Thymus (tissue), 14 donors: ENCODE measurements around the gene CLCN7. TPM values are rescaled to one million over a fixed set of nuclear protein-coding genes. Genes with fewer than 3 reads are reported as not detected.
A peak's percentile ranks its signal among the peaks of the same experiment; 100 is the strongest.

Experiments
- DNase-seq, 9 donors: peaks; one replicate each; pipeline ENCODE4 v3.0.0-alpha.2; 2013; ENCODE audit warnings: low spot score in 9 of 9, low read depth in 6 of 9, missing footprints in 1 of 9
- H3K27ac ChIP-seq, 2 donors: one replicate each; pipeline ENCODE4 v1.5.1; 2013; ENCODE audit warnings: control low read depth in 1 of 2, low read depth in 1 of 2, low read length in 1 of 2, mild to moderate bottlenecking in 1 of 2, moderate library complexity in 1 of 2
- H3K27me3 ChIP-seq, 2 donors: one replicate each; pipeline ENCODE4 v1.5.1; 2013; ENCODE audit warnings: low read length in 1 of 2; ENCODE audit not compliant: control insufficient read depth in 2 of 2, insufficient read depth in 1 of 2
- H3K36me3 ChIP-seq, 2 donors: one replicate each; pipeline ENCODE4 v1.5.1; 2013; ENCODE audit warnings: low read length in 1 of 2, mild to moderate bottlenecking in 1 of 2, moderate library complexity in 1 of 2; ENCODE audit not compliant: control insufficient read depth in 2 of 2, insufficient read depth in 2 of 2
- H3K4me1 ChIP-seq, 2 donors: one replicate each; pipeline ENCODE4 v1.5.1; 2013; ENCODE audit warnings: low read length in 2 of 2; ENCODE audit not compliant: control insufficient read depth in 2 of 2, insufficient read depth in 2 of 2
- H3K4me3 ChIP-seq, 2 donors: one replicate each; pipeline ENCODE4 v1.5.1; 2013; ENCODE audit warnings: low read length in 2 of 2, control low read depth in 1 of 2, mild to moderate bottlenecking in 1 of 2
- H3K9me3 ChIP-seq, 2 donors: one replicate each; pipeline ENCODE4 v1.5.1; 2013; ENCODE audit warnings: low read length in 1 of 2, mild to moderate bottlenecking in 1 of 2; ENCODE audit not compliant: control insufficient read depth in 2 of 2, insufficient read depth in 1 of 2
- WGBS: extraction: QIAGEN DNeasy Blood & Tissue Kit; methylation state at CpG from one replicate; pipeline ENCODE4 v1.1.7; 2013; 5-methylcytosine and 5-hydroxymethylcytosine counted together
- long read RNA-seq, 10 donors: transcript quantifications; one replicate each; lab custom pipeline, GENCODE V29; 2026
- polyA plus RNA-seq: library from polyadenylated mRNA; stranded (reverse); fragments of 200-250 nt; gene quantifications from one replicate; pipeline ENCODE4 v1.2.3, GENCODE V29; 2013
- total RNA-seq: library from RNA; stranded (reverse); fragments of 120-200 nt; gene quantifications from one replicate; pipeline ENCODE4 v1.2.4, GENCODE V29; 2013
- donor health status: healthy.

Gene CLCN7
- total RNA-seq (17.5 TPM), polyA plus RNA-seq (78.5 TPM)
- long read RNA-seq, donor 1, result 0 reads
- long read RNA-seq, donor 2, result 0 reads
- long read RNA-seq, donor 3, full-length matches to known transcripts, result 9 of 9 reads
- long read RNA-seq, donor 3, partial matches to known transcripts, result 0 of 9 reads
- long read RNA-seq, donor 3, other reads (novel, unspliced or antisense), result 0 of 9 reads
- long read RNA-seq, donor 4, full-length matches to known transcripts, result 3 of 3 reads
- long read RNA-seq, donor 4, partial matches to known transcripts, result 0 of 3 reads
- long read RNA-seq, donor 4, other reads (novel, unspliced or antisense), result 0 of 3 reads
- long read RNA-seq, donor 5, full-length matches to known transcripts, result 7 of 7 reads
- long read RNA-seq, donor 5, partial matches to known transcripts, result 0 of 7 reads
- long read RNA-seq, donor 5, other reads (novel, unspliced or antisense), result 0 of 7 reads
- long read RNA-seq, donor 6, partial matches to known transcripts, result 0 of 5 reads
- long read RNA-seq, donor 6, other reads (novel, unspliced or antisense), result 0 of 5 reads
- long read RNA-seq, donor 7, full-length matches to known transcripts, result 2 of 2 reads
- long read RNA-seq, donor 7, partial matches to known transcripts, result 0 of 2 reads
- long read RNA-seq, donor 7, other reads (novel, unspliced or antisense), result 0 of 2 reads
- long read RNA-seq, donor 8, full-length matches to known transcripts, result 2 of 2 reads
- long read RNA-seq, donor 8, partial matches to known transcripts, result 0 of 2 reads
- long read RNA-seq, donor 8, other reads (novel, unspliced or antisense), result 0 of 2 reads
- long read RNA-seq, donor 9, full-length matches to known transcripts, result 4 of 4 reads
- long read RNA-seq, donor 9, partial matches to known transcripts, result 0 of 4 reads
- long read RNA-seq, donor 9, other reads (novel, unspliced or antisense), result 0 of 4 reads
- long read RNA-seq, donor 10, full-length matches to known transcripts, result 3 of 3 reads
- long read RNA-seq, donor 10, partial matches to known transcripts, result 0 of 3 reads
- long read RNA-seq, donor 10, other reads (novel, unspliced or antisense), result 0 of 3 reads

GRCh38 chr16:1474796-1475551 is at the start of gene CLCN7:
Gene CLCN7 (minus strand): TSS chr16:1475028. CDS start chr16:1474974, 54 bp downstream.
- DNase-seq, result peak; percentile 53 to 90 (median 80)
- WGBS, result under 1% methylated on average over 99 of the region's 99 CpGs

GRCh38 chr16:1524366-1524765 is 49.5 kb upstream of the CLCN7 start:
- Histone ChIP-seq H3K36me3 (peaks cover 10% of the 10 kb centered on the region in 2 donors), H3K4me1 (peaks cover 8 to 29% of the 10 kb centered on the region in 2 donors), H3K4me3 (no peak overlapping the region), H3K27ac (no peak overlapping the region), H3K27me3 (no peaks in the 10 kb centered on the region), H3K9me3 (no peaks in the 10 kb centered on the region)
- DNase-seq, result no peak
- 98% methylated on average over 26 of the region's 26 CpGs for WGBS

More at GRCh38 chr16:1474796-1475551, at the start of gene CLCN7:
- Histone ChIP-seq H3K27me3 (no peaks in the 10 kb centered on the region), H3K4me1 (peaks cover 10 to 15% of the 10 kb centered on the region in 2 donors), H3K36me3 (peaks cover 0 to 5% of the 10 kb centered on the region in 2 donors), H3K27ac (peak within 1 kb of the TSS; percentile 76 to 90), H3K4me3 (peak within 1 kb of the TSS; percentile 71 to 88), H3K9me3 (peaks cover 0 to 2% of the 10 kb centered on the region in 2 donors)

GRCh38 chr16:1523581-1524245 is 48.9 kb upstream of the CLCN7 start:
- no peak for DNase-seq
- Histone ChIP-seq H3K27me3 (no peaks in the 10 kb centered on the region), H3K27ac (no peak overlapping the region), H3K4me3 (no peak overlapping the region), H3K36me3 (peaks cover 10% of the 10 kb centered on the region in 2 donors), H3K9me3 (no peaks in the 10 kb centered on the region), H3K4me1 (peaks cover 8 to 29% of the 10 kb centered on the region in 2 donors)
- 94% methylated on average over 30 of the region's 30 CpGs for WGBS

- Histone ChIP-seq H3K4me3 (no peak overlapping the region), H3K27me3 (no peaks in the 10 kb centered on the region), H3K36me3 (peaks cover 10% of the 10 kb centered on the region in 2 donors), H3K4me1 (peaks cover 0 to 4% of the 10 kb centered on the region in 2 donors), H3K27ac (no peak overlapping the region), H3K9me3 (peaks cover 0 to under 1% of the 10 kb centered on the region in 2 donors)
- DNase-seq, result no peak
- WGBS, result 97% methylated on average over 19 of the region's 19 CpGs
These were observed 45.6 kb upstream of the CLCN7 start for GRCh38 chr16:1520461-1520860.

- Histone ChIP-seq H3K4me3 (no peak overlapping the region), H3K4me1 (peaks cover 0 to 3% of the 10 kb centered on the region in 2 donors), H3K27me3 (no peaks in the 10 kb centered on the region), H3K9me3 (peaks cover 0 to 5% of the 10 kb centered on the region in 2 donors), H3K27ac (no peak overlapping the region), H3K36me3 (peaks cover 10% of the 10 kb centered on the region in 2 donors)
- DNase-seq, result no peak
- WGBS, result 97% methylated on average over 17 of the region's 17 CpGs
These were observed 45.0 kb upstream of the CLCN7 start for GRCh38 chr16:1519831-1520230.

GRCh38 chr16:1518626-1519135 is 43.9 kb upstream of the CLCN7 start:
- DNase-seq, result no peak
- Histone ChIP-seq H3K27ac (no peak overlapping the region), H3K4me3 (no peak overlapping the region), H3K27me3 (no peaks in the 10 kb centered on the region), H3K4me1 (peaks cover 0 to 3% of the 10 kb centered on the region in 2 donors), H3K36me3 (peaks cover 4 to 10% of the 10 kb centered on the region in 2 donors), H3K9me3 (peaks cover 2 to 12% of the 10 kb centered on the region in 2 donors)
- 96% methylated on average over 16 of the region's 16 CpGs for WGBS

- WGBS, result 100% methylated on average over 3 of the region's 3 CpGs
- peaks cover 12 to 20% of the 10 kb centered on the region in 2 donors for H3K36me3 ChIP-seq
These were observed 39.7 kb upstream of the CLCN7 start for GRCh38 chr16:1514507-1514906.

GRCh38 chr16:1512774-1513173 is 37.9 kb upstream of the CLCN7 start:
- DNase-seq, result no peak
- WGBS, result 98% methylated on average over 15 of the region's 15 CpGs
- no peak overlapping the region for H3K27ac ChIP-seq
- no peak overlapping the region for H3K4me3 ChIP-seq
- H3K4me1 ChIP-seq, result no peaks in the 10 kb centered on the region
- H3K27me3 ChIP-seq, result no peaks in the 10 kb centered on the region
- peaks cover 14 to 27% of the 10 kb centered on the region in 2 donors for H3K36me3 ChIP-seq
- H3K9me3 ChIP-seq, result peaks cover 2 to 12% of the 10 kb centered on the region in 2 donors

More at GRCh38 chr16:1514507-1514906, 39.7 kb upstream of the CLCN7 start:
- Histone ChIP-seq H3K4me3 (no peak overlapping the region), H3K27ac (no peak overlapping the region), H3K9me3 (peaks cover 2 to 12% of the 10 kb centered on the region in 2 donors), H3K27me3 (no peaks in the 10 kb centered on the region), H3K4me1 (no peaks in the 10 kb centered on the region)
- DNase-seq, result no peak
